ENCODE data around the gene SRSF12.

DNA sequence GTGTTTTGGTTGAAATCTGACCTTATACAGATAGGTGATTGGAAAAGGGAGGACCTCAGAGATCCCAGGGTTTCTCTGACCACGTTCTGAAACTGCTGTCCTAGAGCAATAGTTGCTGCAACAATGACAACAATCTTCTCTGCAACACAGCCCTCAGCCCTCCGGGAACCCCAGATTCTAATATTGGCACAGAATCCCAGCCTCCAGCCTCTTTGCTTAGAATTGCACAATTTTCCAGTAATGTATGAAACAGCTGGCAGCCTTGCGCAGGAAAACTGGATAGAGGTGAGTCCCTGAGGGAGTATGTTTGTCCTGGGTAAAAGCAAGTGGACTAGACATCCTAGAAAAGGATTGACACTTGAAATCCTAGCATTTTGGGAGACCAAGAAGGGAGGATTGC is 67.7 kb downstream of the SRSF12 start:
- TF ChIP-seq, protein P1, sequence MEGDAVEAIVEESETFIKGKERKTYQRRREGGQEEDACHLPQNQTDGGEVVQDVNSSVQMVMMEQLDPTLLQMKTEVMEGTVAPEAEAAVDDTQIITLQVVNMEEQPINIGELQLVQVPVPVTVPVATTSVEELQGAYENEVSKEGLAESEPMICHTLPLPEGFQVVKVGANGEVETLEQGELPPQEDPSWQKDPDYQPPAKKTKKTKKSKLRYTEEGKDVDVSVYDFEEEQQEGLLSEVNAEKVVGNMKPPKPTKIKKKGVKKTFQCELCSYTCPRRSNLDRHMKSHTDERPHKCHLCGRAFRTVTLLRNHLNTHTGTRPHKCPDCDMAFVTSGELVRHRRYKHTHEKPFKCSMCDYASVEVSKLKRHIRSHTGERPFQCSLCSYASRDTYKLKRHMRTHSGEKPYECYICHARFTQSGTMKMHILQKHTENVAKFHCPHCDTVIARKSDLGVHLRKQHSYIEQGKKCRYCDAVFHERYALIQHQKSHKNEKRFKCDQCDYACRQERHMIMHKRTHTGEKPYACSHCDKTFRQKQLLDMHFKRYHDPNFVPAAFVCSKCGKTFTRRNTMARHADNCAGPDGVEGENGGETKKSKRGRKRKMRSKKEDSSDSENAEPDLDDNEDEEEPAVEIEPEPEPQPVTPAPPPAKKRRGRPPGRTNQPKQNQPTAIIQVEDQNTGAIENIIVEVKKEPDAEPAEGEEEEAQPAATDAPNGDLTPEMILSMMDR (IDR thresholded peaks at IDR 0.05), result no peak
- peak in 3 of 4 donors; percentile 20 to 74 (median 35) for TF ChIP-seq EP300 (IDR thresholded peaks at IDR 0.05)
- no peak for TF ChIP-seq POLR2A (IDR thresholded peaks at IDR 0.05)

All from sigmoid colon (tissue), 4 donors.